Measurements from ENCODE around the gene IQSEC1. TPM values are rescaled to one million over a fixed set of nuclear protein-coding genes. Genes with fewer than 3 reads are reported as not detected.

IQSEC1 gene
- total RNA-seq, 4 donors from 2014 or later, result 24.0 to 43.0 (median 31.8) TPM

GRCh38 chr3:13037458-13038117, 35.6 kb downstream of the IQSEC1 start:
- H3K27ac ChIP-seq, result no peak overlapping the region
- in situ Hi-C loops (cut with MboI; ENCODE audit: low pct_ligation_motif_present in 1 of 4, low pct_unique_long_range_greater_than_20kb in 1 of 4, low sequenced_read_pairs in 3 of 4), result no loop called here
- WGBS, 2 donors (ENCODE audit: low coverage in 1 of 2), result 78 to 80% methylated on average over 8 of the region's 8 CpGs
- no peak for TF ChIP-seq EP300 (IDR thresholded peaks at IDR 0.05; ENCODE audit: low read depth)
- no peak for TF ChIP-seq POLR2A (IDR thresholded peaks at IDR 0.05)
- no peak for TF ChIP-seq POLR2AphosphoS5 (IDR thresholded peaks at IDR 0.05)
- H3K36me3 ChIP-seq, result no peaks in the 10 kb centered on the region
- H3K27me3 ChIP-seq, result no peaks in the 10 kb centered on the region
- no peaks in the 10 kb centered on the region for H3K4me1 ChIP-seq
- intact Hi-C loops (cut with DNase I; ENCODE audit: low total_unique reads), result no loop called here
- DNase-seq, result no peak
- no peak overlapping the region for H3K4me3 ChIP-seq
- no peaks in the 10 kb centered on the region for H3K9me3 ChIP-seq

GRCh38 chr3:13034861-13035260, 38.4 kb downstream of the IQSEC1 start:
- Histone ChIP-seq H3K27me3 (no peaks in the 10 kb centered on the region), H3K27ac (no peak overlapping the region), H3K36me3 (no peaks in the 10 kb centered on the region), H3K4me3 (no peak overlapping the region), H3K9me3 (no peaks in the 10 kb centered on the region), H3K4me1 (no peaks in the 10 kb centered on the region)
- TF ChIP-seq POLR2AphosphoS5 (IDR thresholded peaks at IDR 0.05), result no peak
- no peak for TF ChIP-seq POLR2A (IDR thresholded peaks at IDR 0.05)
- TF ChIP-seq EP300 (IDR thresholded peaks at IDR 0.05; ENCODE audit: low read depth), result no peak
- TF ChIP-seq, protein P1, sequence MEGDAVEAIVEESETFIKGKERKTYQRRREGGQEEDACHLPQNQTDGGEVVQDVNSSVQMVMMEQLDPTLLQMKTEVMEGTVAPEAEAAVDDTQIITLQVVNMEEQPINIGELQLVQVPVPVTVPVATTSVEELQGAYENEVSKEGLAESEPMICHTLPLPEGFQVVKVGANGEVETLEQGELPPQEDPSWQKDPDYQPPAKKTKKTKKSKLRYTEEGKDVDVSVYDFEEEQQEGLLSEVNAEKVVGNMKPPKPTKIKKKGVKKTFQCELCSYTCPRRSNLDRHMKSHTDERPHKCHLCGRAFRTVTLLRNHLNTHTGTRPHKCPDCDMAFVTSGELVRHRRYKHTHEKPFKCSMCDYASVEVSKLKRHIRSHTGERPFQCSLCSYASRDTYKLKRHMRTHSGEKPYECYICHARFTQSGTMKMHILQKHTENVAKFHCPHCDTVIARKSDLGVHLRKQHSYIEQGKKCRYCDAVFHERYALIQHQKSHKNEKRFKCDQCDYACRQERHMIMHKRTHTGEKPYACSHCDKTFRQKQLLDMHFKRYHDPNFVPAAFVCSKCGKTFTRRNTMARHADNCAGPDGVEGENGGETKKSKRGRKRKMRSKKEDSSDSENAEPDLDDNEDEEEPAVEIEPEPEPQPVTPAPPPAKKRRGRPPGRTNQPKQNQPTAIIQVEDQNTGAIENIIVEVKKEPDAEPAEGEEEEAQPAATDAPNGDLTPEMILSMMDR (IDR thresholded peaks at IDR 0.05), result no peak
- DNase-seq, result no peak
- intact Hi-C loops (cut with DNase I; ENCODE audit: low total_unique reads) (no loop called here), in situ Hi-C loops (cut with MboI; ENCODE audit: low pct_ligation_motif_present in 1 of 4, low pct_unique_long_range_greater_than_20kb in 1 of 4, low sequenced_read_pairs in 3 of 4) (no loop called here)
- WGBS, 2 donors (ENCODE audit: low coverage in 1 of 2), result 80 to 92% methylated on average over 2 to 5 of the region's 5 CpGs

GRCh38 chr3:13034109-13034800, 39.0 kb downstream of the IQSEC1 start:
- Histone ChIP-seq H3K27ac (no peak overlapping the region), H3K4me1 (no peaks in the 10 kb centered on the region), H3K4me3 (no peak overlapping the region), H3K9me3 (no peaks in the 10 kb centered on the region), H3K27me3 (no peaks in the 10 kb centered on the region), H3K36me3 (no peaks in the 10 kb centered on the region)
- intact Hi-C loops (cut with DNase I; ENCODE audit: low total_unique reads) (no loop called here), in situ Hi-C loops (cut with MboI; ENCODE audit: low pct_ligation_motif_present in 1 of 4, low pct_unique_long_range_greater_than_20kb in 1 of 4, low sequenced_read_pairs in 3 of 4) (no loop called here)
- 86 to 94% methylated on average over 10 to 21 of the region's 21 CpGs for WGBS, 2 donors (ENCODE audit: low coverage in 1 of 2)
- TF ChIP-seq, protein P1 (IDR thresholded peaks at IDR 0.05), result no peak
- TF ChIP-seq EP300 (IDR thresholded peaks at IDR 0.05; ENCODE audit: low read depth), result no peak
- TF ChIP-seq POLR2A (IDR thresholded peaks at IDR 0.05), result no peak
- TF ChIP-seq POLR2AphosphoS5 (IDR thresholded peaks at IDR 0.05), result no peak
- DNase-seq, result no peak

- Histone ChIP-seq H3K27me3 (no peaks in the 10 kb centered on the region), H3K4me1 (no peaks in the 10 kb centered on the region), H3K4me3 (no peak overlapping the region), H3K36me3 (no peaks in the 10 kb centered on the region), H3K27ac (no peak overlapping the region), H3K9me3 (no peaks in the 10 kb centered on the region)
- in situ Hi-C loops (cut with MboI; ENCODE audit: low pct_ligation_motif_present in 1 of 4, low pct_unique_long_range_greater_than_20kb in 1 of 4, low sequenced_read_pairs in 3 of 4) (no loop called here), intact Hi-C loops (cut with DNase I; ENCODE audit: low total_unique reads) (no loop called here)
- no peak for DNase-seq
- TF ChIP-seq POLR2A (IDR thresholded peaks at IDR 0.05) (no peak), POLR2AphosphoS5 (IDR thresholded peaks at IDR 0.05) (no peak), EP300 (IDR thresholded peaks at IDR 0.05; ENCODE audit: low read depth) (no peak)
- TF ChIP-seq, protein P1 (IDR thresholded peaks at IDR 0.05), result no peak
- 91% methylated on average over 13 of the region's 13 CpGs; no CpG with 5 or more reads in 1 of the 2 donors for WGBS, 2 donors (ENCODE audit: low coverage in 1 of 2)
These were observed 41.0 kb downstream of the IQSEC1 start for GRCh38 chr3:13032206-13032605.

Measured in transverse colon (tissue), 4 donors.